ENCODE results near the gene DLST. TPM values are rescaled to one million over a fixed set of nuclear protein-coding genes. Genes with fewer than 3 reads are reported as not detected.

Gene DLST
- polyA plus RNA-seq, 1 of the 3 experiments (the other 2 are of a cell fraction) = 92.3 TPM

DNA sequence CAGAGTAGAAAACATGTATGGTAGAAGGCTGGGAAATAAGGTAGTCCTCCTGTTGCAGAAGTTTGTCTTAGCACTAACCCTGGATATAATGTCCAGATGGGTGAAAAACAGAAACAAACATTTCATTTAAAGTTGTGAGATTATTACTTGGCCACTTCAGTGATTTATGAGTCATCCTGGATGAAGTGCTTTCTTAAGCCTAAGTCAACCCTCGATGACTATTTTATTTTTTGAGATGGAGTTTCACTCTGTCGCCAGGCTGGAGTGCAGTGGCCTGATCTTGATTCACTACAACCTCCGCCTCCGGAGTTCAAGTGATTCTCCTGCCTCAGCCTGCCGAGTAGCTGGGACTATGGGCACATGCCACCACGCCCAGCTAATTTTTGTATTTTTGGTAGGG is 10.2 kb downstream of the DLST start:
- 91% methylated on average over 6 of the region's 6 CpGs for WGBS (ENCODE audit: low lambda C conversion rate)

More for the DNA sequence above, 10.2 kb downstream of the DLST start:
- Histone ChIP-seq H3K36me3 (replicated peaks in 1 of 2; ENCODE audit: control insufficient read depth in 1 of 2, insufficient read depth in 2 of 2, low read length in 1 of 2) (peaks cover 72 to 85% of the 10 kb centered on the region in 2 experiments), H3K9me3 (no peaks in the 10 kb centered on the region), H4K20me1 (ENCODE audit: insufficient read depth) (peaks cover 24% of the 10 kb centered on the region), H3K4me1 (ENCODE audit: control insufficient read depth in 1 of 2, insufficient read depth in 2 of 2, low read depth in 1 of 2, low read length in 1 of 2) (peaks cover 7 to 13% of the 10 kb centered on the region in 2 experiments; a peak in 3 of 4 replicates), H3K9me2 (no peaks in the 10 kb centered on the region), H3K79me2 (ENCODE audit: insufficient read depth) (peaks cover 49% of the 10 kb centered on the region), H3F3A (replicated peaks; ENCODE audit: insufficient read depth) (peaks cover 18% of the 10 kb centered on the region), H3K4me2 (no peak overlapping the region), H2AFZ (ENCODE audit: low read depth) (no peak overlapping the region), H3K27me3 (ENCODE audit: insufficient read depth) (no peaks in the 10 kb centered on the region), H3K27ac (ENCODE audit: low read depth in 2 of 2, low read length in 1 of 2) (no peak overlapping the region), H3K4me3 (ENCODE audit: low read depth in 2 of 2, low read length in 1 of 2) (no peak overlapping the region), H3K9ac (no peak overlapping the region)
- DNase-seq = no peak
- POLR2A ChIA-PET = no interaction called here
- CTCF ChIA-PET = interaction anchor here (13.2 to 26.0 kb wide), 2 partner anchors 16 to 38 kb away, joined by 124 to 537 read pairs; no protein-coding TSS in a partner anchor
- TF ChIP-seq, protein P1, sequence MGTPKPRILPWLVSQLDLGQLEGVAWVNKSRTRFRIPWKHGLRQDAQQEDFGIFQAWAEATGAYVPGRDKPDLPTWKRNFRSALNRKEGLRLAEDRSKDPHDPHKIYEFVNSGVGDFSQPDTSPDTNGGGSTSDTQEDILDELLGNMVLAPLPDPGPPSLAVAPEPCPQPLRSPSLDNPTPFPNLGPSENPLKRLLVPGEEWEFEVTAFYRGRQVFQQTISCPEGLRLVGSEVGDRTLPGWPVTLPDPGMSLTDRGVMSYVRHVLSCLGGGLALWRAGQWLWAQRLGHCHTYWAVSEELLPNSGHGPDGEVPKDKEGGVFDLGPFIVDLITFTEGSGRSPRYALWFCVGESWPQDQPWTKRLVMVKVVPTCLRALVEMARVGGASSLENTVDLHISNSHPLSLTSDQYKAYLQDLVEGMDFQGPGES (IDR thresholded peaks at IDR 0.05; ENCODE audit: low read depth, low read length) = no peak
- TF ChIP-seq RCOR1 (IDR thresholded peaks at IDR 0.05; ENCODE audit: low read length) (no peak), EP300 (IDR thresholded peaks at IDR 0.05; ENCODE audit: borderline replicate concordance in 1 of 2, low read depth in 1 of 2, low read length in 1 of 2) (no peak), SIN3A (IDR thresholded peaks at IDR 0.05; ENCODE audit: borderline replicate concordance, low read depth, low read length) (no peak), SMC3 (IDR thresholded peaks at IDR 0.05; ENCODE audit: low read depth, low read length) (no peak), EZH2phosphoT487 (IDR thresholded peaks at IDR 0.05; ENCODE audit: borderline replicate concordance, low read depth) (no peak), TCF12 (IDR thresholded peaks at IDR 0.05) (no peak), TAF1 (IDR thresholded peaks at IDR 0.05; ENCODE audit: borderline replicate concordance, low read depth, low read length) (no peak), NRF1 (IDR thresholded peaks at IDR 0.05; ENCODE audit: low read depth, low read length) (no peak), FOXJ3 (CRISPR knock-in tag; IDR thresholded peaks at IDR 0.05) (no peak), FOXM1 (IDR thresholded peaks at IDR 0.05; ENCODE audit: low read depth) (no peak)
- TF ChIP-seq, protein P2, sequence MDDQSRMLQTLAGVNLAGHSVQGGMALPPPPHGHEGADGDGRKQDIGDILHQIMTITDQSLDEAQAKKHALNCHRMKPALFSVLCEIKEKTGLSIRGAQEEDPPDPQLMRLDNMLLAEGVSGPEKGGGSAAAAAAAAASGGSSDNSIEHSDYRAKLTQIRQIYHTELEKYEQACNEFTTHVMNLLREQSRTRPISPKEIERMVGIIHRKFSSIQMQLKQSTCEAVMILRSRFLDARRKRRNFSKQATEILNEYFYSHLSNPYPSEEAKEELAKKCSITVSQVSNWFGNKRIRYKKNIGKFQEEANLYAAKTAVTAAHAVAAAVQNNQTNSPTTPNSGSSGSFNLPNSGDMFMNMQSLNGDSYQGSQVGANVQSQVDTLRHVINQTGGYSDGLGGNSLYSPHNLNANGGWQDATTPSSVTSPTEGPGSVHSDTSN (IDR thresholded peaks at IDR 0.05) = no peak
- TF ChIP-seq, protein P3, sequence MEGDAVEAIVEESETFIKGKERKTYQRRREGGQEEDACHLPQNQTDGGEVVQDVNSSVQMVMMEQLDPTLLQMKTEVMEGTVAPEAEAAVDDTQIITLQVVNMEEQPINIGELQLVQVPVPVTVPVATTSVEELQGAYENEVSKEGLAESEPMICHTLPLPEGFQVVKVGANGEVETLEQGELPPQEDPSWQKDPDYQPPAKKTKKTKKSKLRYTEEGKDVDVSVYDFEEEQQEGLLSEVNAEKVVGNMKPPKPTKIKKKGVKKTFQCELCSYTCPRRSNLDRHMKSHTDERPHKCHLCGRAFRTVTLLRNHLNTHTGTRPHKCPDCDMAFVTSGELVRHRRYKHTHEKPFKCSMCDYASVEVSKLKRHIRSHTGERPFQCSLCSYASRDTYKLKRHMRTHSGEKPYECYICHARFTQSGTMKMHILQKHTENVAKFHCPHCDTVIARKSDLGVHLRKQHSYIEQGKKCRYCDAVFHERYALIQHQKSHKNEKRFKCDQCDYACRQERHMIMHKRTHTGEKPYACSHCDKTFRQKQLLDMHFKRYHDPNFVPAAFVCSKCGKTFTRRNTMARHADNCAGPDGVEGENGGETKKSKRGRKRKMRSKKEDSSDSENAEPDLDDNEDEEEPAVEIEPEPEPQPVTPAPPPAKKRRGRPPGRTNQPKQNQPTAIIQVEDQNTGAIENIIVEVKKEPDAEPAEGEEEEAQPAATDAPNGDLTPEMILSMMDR (IDR thresholded peaks at IDR 0.05) = no peak
- TF ChIP-seq, protein P4, sequence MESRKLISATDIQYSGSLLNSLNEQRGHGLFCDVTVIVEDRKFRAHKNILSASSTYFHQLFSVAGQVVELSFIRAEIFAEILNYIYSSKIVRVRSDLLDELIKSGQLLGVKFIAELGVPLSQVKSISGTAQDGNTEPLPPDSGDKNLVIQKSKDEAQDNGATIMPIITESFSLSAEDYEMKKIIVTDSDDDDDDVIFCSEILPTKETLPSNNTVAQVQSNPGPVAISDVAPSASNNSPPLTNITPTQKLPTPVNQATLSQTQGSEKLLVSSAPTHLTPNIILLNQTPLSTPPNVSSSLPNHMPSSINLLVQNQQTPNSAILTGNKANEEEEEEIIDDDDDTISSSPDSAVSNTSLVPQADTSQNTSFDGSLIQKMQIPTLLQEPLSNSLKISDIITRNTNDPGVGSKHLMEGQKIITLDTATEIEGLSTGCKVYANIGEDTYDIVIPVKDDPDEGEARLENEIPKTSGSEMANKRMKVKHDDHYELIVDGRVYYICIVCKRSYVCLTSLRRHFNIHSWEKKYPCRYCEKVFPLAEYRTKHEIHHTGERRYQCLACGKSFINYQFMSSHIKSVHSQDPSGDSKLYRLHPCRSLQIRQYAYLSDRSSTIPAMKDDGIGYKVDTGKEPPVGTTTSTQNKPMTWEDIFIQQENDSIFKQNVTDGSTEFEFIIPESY (IDR thresholded peaks at IDR 0.05; ENCODE audit: borderline replicate concordance, low read depth) = no peak
- TF ChIP-seq, protein P5, sequence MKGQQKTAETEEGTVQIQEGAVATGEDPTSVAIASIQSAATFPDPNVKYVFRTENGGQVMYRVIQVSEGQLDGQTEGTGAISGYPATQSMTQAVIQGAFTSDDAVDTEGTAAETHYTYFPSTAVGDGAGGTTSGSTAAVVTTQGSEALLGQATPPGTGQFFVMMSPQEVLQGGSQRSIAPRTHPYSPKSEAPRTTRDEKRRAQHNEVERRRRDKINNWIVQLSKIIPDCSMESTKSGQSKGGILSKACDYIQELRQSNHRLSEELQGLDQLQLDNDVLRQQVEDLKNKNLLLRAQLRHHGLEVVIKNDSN (IDR thresholded peaks at IDR 0.05; ENCODE audit: borderline replicate concordance, low read depth) = no peak
